ENCODE measurements around the gene PSMD8. TPM values are rescaled to one million over a fixed set of nuclear protein-coding genes. Genes with fewer than 3 reads are reported as not detected.

The PSMD8 gene
- total RNA-seq, 1 donor from 2014 or later: 134 TPM

DNA sequence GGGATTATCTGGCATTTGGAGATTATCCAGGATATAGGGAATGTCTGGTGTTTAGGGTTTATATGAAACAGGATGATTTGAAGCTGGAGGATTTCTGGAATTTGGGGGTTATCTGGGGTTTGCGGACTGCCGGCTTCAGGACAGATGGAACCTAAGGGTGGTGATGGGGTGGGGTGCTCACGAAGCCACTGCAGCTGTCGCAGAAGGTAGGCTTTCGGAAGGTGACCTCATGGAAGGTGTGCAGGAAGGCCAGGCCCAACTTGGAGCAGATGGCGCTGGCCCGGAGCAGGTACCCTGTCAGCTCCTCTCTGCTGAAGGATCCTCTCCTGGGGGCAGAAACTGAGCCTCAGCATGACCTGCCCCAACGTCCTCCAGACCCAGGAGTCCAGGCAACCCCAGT, 38.1 kb downstream of the PSMD8 start:
- H3K4me3 Mint-ChIP-seq: no peak overlapping the region
- ChIA-PET POLR2A (interaction anchor here (0.6 kb wide), 1 partner anchor 198 kb away, joined by 3 read pairs; no protein-coding TSS in a partner anchor), CTCF (interaction anchor here (1.2 kb wide), 1 partner anchor 10 kb away, joined by 4 read pairs; the partner anchor contains the start of gene FAM98C)
- TF ChIP-seq CTCF (IDR thresholded peaks at IDR 0.05): no peak
- DNase-seq: no peak
- H3K27ac Mint-ChIP-seq: no peak overlapping the region
- H3K9me3 Mint-ChIP-seq: no peaks in the 10 kb centered on the region
- no peaks in the 10 kb centered on the region for H3K27me3 Mint-ChIP-seq
- intact Hi-C loops (cut with micrococcal nuclease): no loop called here
- no peak for ATAC-seq (ENCODE audit: low read depth)
- peaks cover 9% of the 10 kb centered on the region for H3K4me1 Mint-ChIP-seq
- H3K36me3 Mint-ChIP-seq (ENCODE audit: low read depth): peaks cover 12% of the 10 kb centered on the region

DNA sequence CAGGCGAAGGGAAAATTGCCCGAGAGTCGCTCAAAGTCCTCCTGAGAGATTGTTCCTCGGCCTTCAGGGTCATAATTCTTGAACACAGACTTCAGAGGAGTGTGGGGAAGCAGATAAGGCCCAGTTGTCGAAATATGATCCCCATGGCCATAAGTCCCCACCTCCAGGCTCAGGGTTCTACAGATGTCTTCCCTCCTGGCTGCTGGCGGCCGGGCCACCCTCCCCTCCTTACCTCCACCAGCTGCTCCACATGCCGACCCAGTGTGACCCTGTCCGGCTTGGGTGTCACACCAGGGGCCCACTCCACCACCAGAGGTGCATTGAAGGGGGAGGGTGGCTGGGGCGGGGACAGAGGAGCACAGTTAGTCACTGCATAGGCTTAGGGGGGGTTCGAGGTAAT, 38.6 kb downstream of the PSMD8 start:
- peaks cover 14% of the 10 kb centered on the region for H3K4me1 Mint-ChIP-seq
- no peaks in the 10 kb centered on the region for H3K27me3 Mint-ChIP-seq
- H3K9me3 Mint-ChIP-seq: no peaks in the 10 kb centered on the region
- H3K27ac Mint-ChIP-seq: no peak overlapping the region
- CTCF ChIA-PET: interaction anchor here (1.2 kb wide), 1 partner anchor 10 kb away, joined by 4 read pairs; the partner anchor contains the start of gene FAM98C
- no peak for DNase-seq
- POLR2A ChIA-PET: no interaction called here
- no peak for TF ChIP-seq CTCF (IDR thresholded peaks at IDR 0.05)
- H3K4me3 Mint-ChIP-seq: no peak overlapping the region
- ATAC-seq (ENCODE audit: low read depth): no peak
- peaks cover 10% of the 10 kb centered on the region for H3K36me3 Mint-ChIP-seq (ENCODE audit: low read depth)
- intact Hi-C loops (cut with micrococcal nuclease): no loop called here

DNA sequence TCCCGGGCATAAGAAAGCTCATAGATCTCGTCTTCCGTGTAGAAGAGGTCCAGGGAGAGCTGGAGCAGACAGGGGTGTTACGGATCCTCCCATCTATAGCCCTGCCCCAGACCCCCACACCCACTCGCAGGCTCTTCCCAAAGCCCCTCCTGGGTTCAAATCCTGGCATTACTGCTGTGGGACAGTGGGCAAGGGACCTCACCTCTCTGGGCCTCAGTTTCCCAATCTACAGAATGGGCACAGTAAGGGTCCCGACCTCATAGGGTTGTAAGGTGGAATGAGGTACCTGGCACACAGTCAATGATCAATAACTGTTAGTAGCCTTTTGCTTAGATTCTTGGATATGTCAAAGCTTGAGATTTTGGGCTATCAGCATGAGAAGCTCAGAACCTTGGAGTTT, 39.0 kb downstream of the PSMD8 start:
- Mint-ChIP-seq H3K9me3 (no peaks in the 10 kb centered on the region), H3K27me3 (no peaks in the 10 kb centered on the region), H3K4me3 (no peak overlapping the region), H3K4me1 (peaks cover 19% of the 10 kb centered on the region), H3K27ac (no peak overlapping the region), H3K36me3 (ENCODE audit: low read depth) (peaks cover 8% of the 10 kb centered on the region)
- ATAC-seq (ENCODE audit: low read depth) (no peak), DNase-seq (no peak)
- intact Hi-C loops (cut with micrococcal nuclease): no loop called here
- ChIA-PET CTCF (interaction anchor here (1.2 to 1.4 kb wide), 2 partner anchors 11 to 39 kb away, joined by 3 to 4 read pairs; partner anchors contain the start of genes FAM98C and PSMD8), POLR2A (no interaction called here)
- TF ChIP-seq CTCF (IDR thresholded peaks at IDR 0.05): no peak

GRCh38 chr19:38417146-38417543, 42.8 kb downstream of the PSMD8 start:
- intact Hi-C loops (cut with micrococcal nuclease): loop anchor here (1.0 to 5.0 kb wide), 3 partner anchors 9 to 90 kb away; partner anchors contain the start of genes FAM98C and RASGRP4
- ATAC-seq (ENCODE audit: low read depth) (no peak), DNase-seq (no peak)
- no peaks in the 10 kb centered on the region for H3K36me3 Mint-ChIP-seq (ENCODE audit: low read depth)
- no peaks in the 10 kb centered on the region for H3K9me3 Mint-ChIP-seq
- no peaks in the 10 kb centered on the region for H3K27me3 Mint-ChIP-seq
- peak overlapping the region; percentile 84 for H3K4me3 Mint-ChIP-seq
- peak overlapping the region; percentile 78 for H3K27ac Mint-ChIP-seq
- peaks cover 26% of the 10 kb centered on the region for H3K4me1 Mint-ChIP-seq
- TF ChIP-seq CTCF (IDR thresholded peaks at IDR 0.05): no peak
- POLR2A ChIA-PET: interaction anchor here (0.8 to 1.4 kb wide), 3 partner anchors 9 to 22 kb away, joined by 3 to 5 read pairs (median 3); partner anchors contain the start of gene RASGRP4
- CTCF ChIA-PET: no interaction called here

GRCh38 chr19:38417544-38418506, 43.5 kb downstream of the PSMD8 start:
- no peaks in the 10 kb centered on the region for H3K36me3 Mint-ChIP-seq (ENCODE audit: low read depth)
- ATAC-seq (ENCODE audit: low read depth): peak; percentile 88
- no peaks in the 10 kb centered on the region for H3K9me3 Mint-ChIP-seq
- ChIA-PET CTCF (no interaction called here), POLR2A (interaction anchor here (0.8 to 1.1 kb wide), 2 partner anchors 8 to 11 kb away, joined by 3 to 5 read pairs; partner anchors contain the start of gene RASGRP4)
- intact Hi-C loops (cut with micrococcal nuclease): loop anchor here (1.0 to 5.0 kb wide), 3 partner anchors 8 to 89 kb away; partner anchors contain the start of genes FAM98C and RASGRP4
- no peak for TF ChIP-seq CTCF (IDR thresholded peaks at IDR 0.05)
- DNase-seq: peak; percentile 57
- peaks cover 26% of the 10 kb centered on the region for H3K4me1 Mint-ChIP-seq
- peak overlapping the region; percentile 78 for H3K27ac Mint-ChIP-seq
- peak overlapping the region; percentile 84 for H3K4me3 Mint-ChIP-seq
- no peaks in the 10 kb centered on the region for H3K27me3 Mint-ChIP-seq
